GM21529 (cell line): ENCODE results near the gene POLD2.

Experiments
- ATAC-seq: cut with Tn5 transposase; IDR thresholded peaks from one replicate; pipeline ENCODE4 v1.9.1; 2021; ENCODE audit not compliant: unreplicated experiment

The POLD2 gene

GRCh38 chr7:44066111-44066460 is 57.3 kb downstream of the POLD2 start:
- ATAC-seq: no peak

GRCh38 chr7:44065431-44066110 is 57.8 kb downstream of the POLD2 start, which contains the start of gene PGAM2:
PGAM2 (minus strand) TSS chr7:44065567; CDS start chr7:44065529, 38 bp downstream.
- no peak for ATAC-seq

GRCh38 chr7:44064791-44065430 is 58.4 kb downstream of the POLD2 start:
- no peak for ATAC-seq
